Naive thymus-derived CD8-positive, alpha-beta T cell (primary cell): ENCODE measurements around the gene CEACAM1. TPM values are rescaled to one million over a fixed set of nuclear protein-coding genes. Genes with fewer than 3 reads are reported as not detected.
"Not testable (repeated sequence)": the region's sequence is repeated elsewhere in the genome, so short reads cannot be mapped to it uniquely, and the experiment has no call there.

ENCODE experiments used
- ATAC-seq, 2 donors: fragments of 150-1000 bp; cut with Tn5 transposase in 1 of 2; sonication (Bioruptor Pico), chemical (Tn5 transposase) in 1 of 2; 1 replicate in 1 of 2; 2 replicates in 1 of 2; pipeline ENCODE4 v1.10.0; 2021; ENCODE audit warnings: mild to moderate bottlenecking in 2 of 2, moderate library complexity in 2 of 2
- POLR2A ChIA-PET: fragments of 350-600 bp; sonication (Branson Sonifier 250); formaldehyde crosslinking; loops from one replicate; lab custom pipeline; 2021; ENCODE audit warnings: antibody characterized with exemption; lab: Charles Lee
- DNase-seq, 10 donors: peaks; one replicate each; pipeline versions ENCODE4 v3.0.0 to v3.0.0-alpha.2; 2020 to 2022
- H3K27ac Mint-ChIP-seq, 10 donors: one replicate each; pipeline ENCODE4 v1.8.0; 2020 to 2022; ENCODE audit warnings: mild to moderate bottlenecking in 10 of 10, mixed read lengths in 10 of 10, moderate library complexity in 4 of 10, inconsistent platforms in 1 of 10
- H3K27me3 Mint-ChIP-seq, 5 donors: one replicate each; pipeline ENCODE4 v1.8.0; 2021 to 2022; ENCODE audit warnings: mixed read lengths in 5 of 5
- H3K36me3 Mint-ChIP-seq, 3 donors: one replicate each; pipeline ENCODE4 v1.8.0; 2020 to 2022; ENCODE audit warnings: mixed read lengths in 3 of 3, mild to moderate bottlenecking in 2 of 3, inconsistent platforms in 1 of 3
- H3K4me1 Mint-ChIP-seq, 4 donors: one replicate each; pipeline ENCODE4 v1.8.0; 2021 to 2022; ENCODE audit warnings: mixed read lengths in 4 of 4
- H3K4me3 Mint-ChIP-seq, 10 donors: one replicate each; pipeline ENCODE4 v1.8.0; 2020 to 2022; ENCODE audit warnings: mild to moderate bottlenecking in 10 of 10, mixed read lengths in 10 of 10, moderate library complexity in 6 of 10, inconsistent platforms in 1 of 10
- H3K9me3 Mint-ChIP-seq, 9 donors: one replicate each; pipeline ENCODE4 v1.8.0; 2020 to 2022; ENCODE audit warnings: mixed read lengths in 9 of 9, mild to moderate bottlenecking in 3 of 9, inconsistent platforms in 1 of 9, moderate library complexity in 1 of 9
- polyA plus RNA-seq, 3 donors: library from polyadenylated mRNA; unstranded; fragments of 300-500 nt; fragmentation: Illumina TruSeq; gene quantifications; one replicate each; pipeline ENCODE4 v1.2.3, GENCODE V29; 2021
- total RNA-seq, 8 experiments: library from RNA in 2 of 8; stranded (reverse) in 2 of 8; gene quantifications; one replicate each; pipeline ENCODE4 v1.2.3 and lab custom pipeline; 2021 to 2026

Gene CEACAM1
- total and polyA plus RNA-seq, 5 experiments from 2014 or later: 1.3 to 2.2 (median 1.4) TPM

DNA sequence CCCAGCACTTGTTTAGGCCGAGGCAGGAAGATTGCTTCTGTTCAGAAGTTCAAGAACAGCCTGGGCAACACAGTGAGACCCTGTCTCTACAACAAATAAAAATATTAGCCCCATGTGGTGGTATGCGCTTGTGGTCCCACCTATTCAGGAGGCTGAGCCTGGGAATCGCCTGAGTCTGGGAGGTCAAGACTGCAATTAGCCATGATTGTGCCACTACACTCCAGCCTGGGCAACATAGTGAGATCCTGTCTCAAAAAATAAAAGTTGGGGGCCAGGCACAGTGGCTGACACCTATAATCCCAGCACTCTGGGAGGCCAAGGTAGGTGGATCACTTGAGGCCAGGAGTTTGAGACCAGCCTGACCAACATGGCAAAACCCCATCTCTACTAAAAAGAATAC lies 27.0 kb downstream of the CEACAM1 start:
- POLR2A ChIA-PET, H3K27me3 Mint-ChIP-seq, H3K36me3 Mint-ChIP-seq, ATAC-seq, DNase-seq, H3K9me3 Mint-ChIP-seq, H3K27ac Mint-ChIP-seq, H3K4me3 Mint-ChIP-seq: not testable (repeated sequence)
- H3K4me1 Mint-ChIP-seq: peaks cover 0 to 23% (median 0%) of the 10 kb centered on the region in 4 donors

DNA sequence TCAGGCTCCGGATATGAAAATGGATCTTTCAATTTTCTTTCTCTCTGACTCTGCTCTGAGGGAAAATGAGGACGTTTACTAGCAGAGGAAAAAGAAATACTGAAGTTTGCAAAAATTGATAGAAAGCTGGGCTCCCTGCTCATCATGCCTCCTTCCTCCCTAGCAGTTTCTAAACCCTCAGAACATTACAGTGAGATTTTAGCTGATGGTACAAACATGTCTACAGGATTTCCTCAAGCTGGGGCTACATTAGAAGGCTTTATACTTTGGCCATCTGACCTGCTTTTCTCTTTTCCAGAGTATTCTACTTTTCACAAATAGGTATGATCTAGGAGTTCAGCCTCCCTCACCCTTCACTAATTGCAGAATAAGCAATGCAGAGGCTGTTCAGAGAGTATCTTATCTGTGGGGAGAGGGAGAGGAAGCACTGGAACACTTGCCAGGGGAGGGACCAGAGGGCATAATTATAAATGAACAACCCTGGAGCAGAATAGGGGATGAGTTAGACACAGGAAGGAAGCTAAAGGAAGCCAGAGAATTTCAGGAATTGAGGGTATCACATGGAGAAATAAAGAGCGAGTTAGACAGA lies 30.0 kb downstream of the CEACAM1 start:
- no peak overlapping the region for H3K4me3 Mint-ChIP-seq
- ATAC-seq (no peak), DNase-seq (no peak)
- peaks cover 0 to 25% (median 0%) of the 10 kb centered on the region in 4 donors for H3K4me1 Mint-ChIP-seq
- H3K9me3 Mint-ChIP-seq: no peaks in the 10 kb centered on the region
- H3K27ac Mint-ChIP-seq: peak overlapping the region in 2 of 10 donors; percentile 4 to 6
- POLR2A ChIA-PET: interaction anchor here (0.6 kb wide), 1 partner anchor 1236 kb away, joined by 8 read pairs; no protein-coding TSS in a partner anchor
- H3K27me3 Mint-ChIP-seq: no peaks in the 10 kb centered on the region
- H3K36me3 Mint-ChIP-seq: no peaks in the 10 kb centered on the region

DNA sequence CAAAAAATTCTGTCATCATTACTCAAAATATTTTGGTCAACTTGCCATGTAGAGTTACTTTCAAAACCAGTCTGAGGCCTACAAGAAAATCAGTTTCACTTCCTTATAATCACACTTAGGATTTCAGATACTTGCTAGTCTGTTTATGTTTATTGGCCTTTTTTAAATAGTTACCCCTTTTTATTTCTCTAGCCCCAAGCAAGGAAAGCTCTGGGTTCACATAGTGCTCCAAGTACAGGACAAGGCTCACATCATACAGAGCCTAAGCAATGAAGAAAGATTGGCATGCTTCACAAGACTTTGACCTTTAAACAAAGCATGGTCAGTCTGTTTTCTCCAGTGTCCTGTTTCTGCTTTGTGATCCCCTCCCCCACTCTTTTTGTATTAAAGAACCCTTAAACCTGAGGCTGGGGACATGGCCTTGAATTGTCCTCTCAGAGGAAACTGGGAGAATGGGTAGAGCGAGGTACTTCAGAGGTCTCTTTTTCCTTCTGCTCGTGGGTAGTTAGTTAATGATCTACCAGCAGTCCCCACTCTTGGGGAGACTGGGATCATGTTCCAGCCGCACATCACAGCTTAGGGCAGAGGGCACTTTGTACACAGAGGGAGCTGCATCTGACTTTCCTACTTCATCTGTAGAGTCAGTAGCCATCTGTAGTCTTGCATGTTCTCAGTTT lies 30.7 kb downstream of the CEACAM1 start:
- H3K9me3 Mint-ChIP-seq: no peaks in the 10 kb centered on the region
- no peak for DNase-seq

DNA sequence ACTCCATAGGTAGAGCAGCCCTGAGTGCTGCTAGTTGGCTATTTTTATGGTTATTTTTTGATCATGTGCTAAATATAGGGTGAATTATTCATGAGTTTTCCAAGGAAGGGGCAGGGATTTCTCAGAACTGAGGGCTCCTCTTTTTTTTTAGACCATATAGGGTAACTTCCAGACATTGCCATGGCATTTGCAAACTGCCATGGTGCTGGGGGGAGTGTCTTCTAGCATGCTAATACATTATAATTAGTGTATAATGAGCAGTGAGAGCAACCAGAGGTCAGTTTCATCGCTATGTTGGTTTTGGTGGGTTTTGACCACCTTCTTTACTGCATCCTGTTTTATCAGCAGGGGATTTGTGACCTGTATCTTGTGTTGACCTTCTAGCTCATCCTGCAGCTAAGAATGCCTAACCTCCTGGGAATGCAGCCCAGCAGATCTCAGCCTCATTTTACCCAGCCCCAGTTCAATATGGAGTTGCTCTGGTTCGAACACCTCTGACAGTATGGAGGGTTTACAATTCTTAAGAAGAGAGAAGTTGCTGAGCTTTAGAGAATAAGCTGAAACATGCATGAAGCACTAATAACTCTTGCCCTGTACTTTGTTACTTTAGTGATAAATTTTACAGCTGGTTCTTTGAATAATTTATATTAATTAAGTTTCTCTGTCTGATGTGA lies 31.7 kb downstream of the CEACAM1 start:
- POLR2A ChIA-PET: no interaction called here
- H3K27ac Mint-ChIP-seq: no peak overlapping the region
- no peaks in the 10 kb centered on the region for H3K9me3 Mint-ChIP-seq
- DNase-seq (no peak), ATAC-seq (no peak)
- H3K27me3 Mint-ChIP-seq: no peaks in the 10 kb centered on the region
- H3K4me1 Mint-ChIP-seq: peaks cover 0 to 22% (median 0%) of the 10 kb centered on the region in 4 donors
- no peak overlapping the region for H3K4me3 Mint-ChIP-seq
- no peaks in the 10 kb centered on the region for H3K36me3 Mint-ChIP-seq

More for the DNA sequence above, 30.7 kb downstream of the CEACAM1 start:
- H3K36me3 Mint-ChIP-seq: no peaks in the 10 kb centered on the region
- H3K4me1 Mint-ChIP-seq: peaks cover 0 to 25% (median 0%) of the 10 kb centered on the region in 4 donors
- H3K27ac Mint-ChIP-seq: peak overlapping the region in 2 of 10 donors; percentile 6 to 7
- H3K27me3 Mint-ChIP-seq: no peaks in the 10 kb centered on the region
- ATAC-seq: no peak
- no peak overlapping the region for H3K4me3 Mint-ChIP-seq
- POLR2A ChIA-PET: no interaction called here

DNA sequence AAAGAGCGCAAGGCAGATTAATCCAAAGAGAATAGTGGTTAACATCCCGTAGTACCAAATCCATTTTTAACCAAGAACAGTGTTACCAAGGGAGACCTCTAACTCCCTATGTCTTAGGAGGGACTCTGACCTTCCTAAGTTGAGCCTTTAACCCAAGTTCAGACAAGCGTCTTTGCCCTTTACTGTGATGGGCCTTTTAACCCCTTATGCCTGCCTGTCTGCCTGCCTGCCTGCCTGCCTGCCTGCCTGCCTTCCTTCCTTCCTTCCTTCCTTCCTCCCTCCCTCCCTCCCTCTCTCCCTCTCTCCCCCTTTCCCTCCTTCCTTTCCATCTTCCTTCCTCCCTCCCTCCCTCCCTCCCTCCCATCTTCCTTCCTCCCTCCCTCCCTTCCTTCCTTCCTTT lies 32.6 kb downstream of the CEACAM1 start:
- Mint-ChIP-seq H3K4me3 (no peak overlapping the region), H3K27ac (no peak overlapping the region), H3K4me1 (peaks cover 0 to 22% (median 0%) of the 10 kb centered on the region in 4 donors), H3K9me3 (no peaks in the 10 kb centered on the region), H3K36me3 (no peaks in the 10 kb centered on the region), H3K27me3 (no peaks in the 10 kb centered on the region)
- ATAC-seq (no peak), DNase-seq (no peak)
- POLR2A ChIA-PET: no interaction called here

DNA sequence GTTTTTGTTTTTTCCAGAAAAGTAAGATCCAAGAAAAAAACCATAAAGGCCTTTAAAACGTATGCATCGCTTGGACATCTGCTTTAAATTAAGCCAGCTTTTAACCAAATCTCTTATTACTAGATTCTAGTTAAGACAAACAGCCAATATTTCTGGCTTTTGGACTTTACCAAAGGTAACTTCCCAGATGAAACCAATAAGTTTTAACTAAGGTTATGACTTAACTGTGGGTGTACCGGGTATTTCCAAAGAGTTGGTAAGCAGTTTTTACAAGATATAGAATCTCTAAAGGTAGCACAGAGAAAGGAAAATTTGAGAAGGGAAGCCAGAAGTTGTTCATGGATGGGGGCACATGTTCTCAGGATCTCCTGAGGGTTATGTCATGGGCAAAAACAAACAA lies 34.0 kb downstream of the CEACAM1 start:
- Mint-ChIP-seq H3K27me3 (no peaks in the 10 kb centered on the region), H3K9me3 (no peaks in the 10 kb centered on the region), H3K36me3 (no peaks in the 10 kb centered on the region), H3K4me3 (no peak overlapping the region), H3K27ac (no peak overlapping the region), H3K4me1 (peaks cover 0 to 22% (median 0%) of the 10 kb centered on the region in 4 donors)
- POLR2A ChIA-PET: no interaction called here
- ATAC-seq (no peak), DNase-seq (no peak)

DNA sequence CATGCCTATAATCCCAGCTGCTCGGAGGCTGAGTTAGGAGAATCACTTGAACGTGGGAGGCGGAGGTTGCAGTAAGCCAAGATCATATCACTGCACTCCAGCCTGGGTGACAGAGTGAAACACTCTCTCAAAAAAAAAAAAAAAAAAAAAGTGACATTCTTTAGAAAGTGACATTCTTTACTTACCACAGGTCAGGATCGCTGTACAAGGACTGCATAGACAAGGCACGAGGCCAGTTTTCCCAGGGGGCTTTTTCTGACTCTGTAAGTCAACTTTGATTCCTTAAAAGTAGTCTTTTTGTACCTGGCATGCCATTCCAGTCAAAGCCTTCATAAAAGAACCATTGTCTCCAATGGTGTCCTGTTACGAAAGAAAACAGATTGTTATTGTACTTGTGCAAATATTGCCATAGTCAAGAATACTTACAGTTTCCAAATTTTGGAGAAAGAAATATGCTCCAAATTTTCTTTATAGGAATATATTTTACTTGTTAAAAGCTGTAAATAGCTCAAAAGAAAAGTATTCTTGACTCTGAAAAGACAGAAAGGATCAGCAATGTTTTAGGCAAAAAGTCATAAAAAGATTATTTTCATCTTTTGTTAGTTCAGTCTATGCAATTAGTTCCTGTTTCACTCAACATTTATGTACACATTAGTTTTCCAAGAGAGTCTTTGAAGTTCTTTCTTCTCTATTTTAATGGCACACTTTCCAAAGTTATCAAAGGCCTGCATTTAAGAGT lies 39.3 kb downstream of the CEACAM1 start:
- Mint-ChIP-seq H3K4me1 (no peaks in the 10 kb centered on the region), H3K27ac (no peak overlapping the region), H3K36me3 (no peaks in the 10 kb centered on the region), H3K4me3 (no peak overlapping the region), H3K27me3 (no peaks in the 10 kb centered on the region), H3K9me3 (no peaks in the 10 kb centered on the region)
- DNase-seq (no peak), ATAC-seq (no peak)
- POLR2A ChIA-PET: no interaction called here

DNA sequence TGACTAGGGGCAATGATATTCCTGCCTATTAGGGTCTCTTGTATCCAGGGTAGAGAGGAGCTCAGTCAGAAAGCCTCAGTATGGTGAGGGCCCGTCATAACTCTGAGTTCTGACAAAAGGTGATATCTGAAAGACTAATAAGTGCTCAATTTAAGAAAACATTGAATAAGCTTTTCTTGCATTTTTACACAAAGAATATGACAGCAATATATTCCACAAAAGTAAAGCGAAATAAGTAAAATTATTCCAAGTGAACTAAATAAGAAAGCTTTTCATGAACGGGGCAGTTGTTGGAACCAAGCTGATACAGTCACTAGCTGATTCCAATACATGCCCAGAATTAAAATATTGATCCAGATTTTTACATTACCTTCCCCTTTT lies 40.5 kb downstream of the CEACAM1 start:
- POLR2A ChIA-PET: no interaction called here
- no peaks in the 10 kb centered on the region for H3K27me3 Mint-ChIP-seq
- H3K36me3 Mint-ChIP-seq: no peaks in the 10 kb centered on the region
- no peaks in the 10 kb centered on the region for H3K9me3 Mint-ChIP-seq
- no peak for ATAC-seq
- peaks cover 0 to 2% (median 0%) of the 10 kb centered on the region in 4 donors for H3K4me1 Mint-ChIP-seq
- no peak overlapping the region for H3K27ac Mint-ChIP-seq
- H3K4me3 Mint-ChIP-seq: no peak overlapping the region
- no peak for DNase-seq

DNA sequence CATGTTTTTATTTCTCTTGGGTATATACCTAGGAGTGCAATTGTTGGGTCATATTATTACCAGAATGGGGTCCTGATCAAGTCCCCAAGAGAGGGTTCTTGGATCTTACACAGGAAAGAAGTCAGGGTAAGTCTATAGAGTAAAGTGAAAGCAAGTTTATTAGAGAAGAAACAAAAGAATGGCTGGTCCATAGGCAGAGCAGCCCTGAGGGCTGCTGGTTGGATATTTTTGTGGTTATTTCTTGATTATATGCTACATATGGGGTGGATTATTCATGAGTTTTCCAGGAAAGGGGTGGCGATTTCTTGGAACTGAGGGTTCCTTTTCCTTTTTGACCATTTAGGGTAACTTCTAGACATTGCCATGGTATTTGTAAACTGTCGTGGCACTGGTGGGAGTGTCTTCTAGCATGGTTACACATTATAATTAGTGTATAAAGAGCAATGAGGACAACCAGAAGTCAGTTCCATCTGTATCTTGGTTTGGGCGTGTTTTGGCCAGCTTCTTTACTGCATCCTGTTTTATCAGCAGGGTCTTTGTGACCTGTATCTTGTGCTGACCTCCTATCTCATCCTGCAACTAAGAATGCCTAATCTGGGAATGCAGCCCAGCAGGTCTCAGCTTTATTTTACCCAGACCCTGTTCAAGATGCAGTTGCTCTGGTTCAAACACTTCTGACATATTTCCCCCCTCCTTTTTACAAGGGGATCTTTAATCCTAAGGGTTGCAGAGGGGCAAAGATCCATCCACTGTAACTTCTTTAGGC lies 41.1 kb downstream of the CEACAM1 start:
- Mint-ChIP-seq H3K27ac (peak overlapping the region in 1 of 10 donors; percentile 37), H3K36me3 (no peaks in the 10 kb centered on the region), H3K9me3 (no peaks in the 10 kb centered on the region), H3K27me3 (no peaks in the 10 kb centered on the region), H3K4me1 (peaks cover 0 to 2% (median 0%) of the 10 kb centered on the region in 4 donors), H3K4me3 (no peak overlapping the region)
- POLR2A ChIA-PET: no interaction called here
- DNase-seq (no peak), ATAC-seq (no peak)

DNA sequence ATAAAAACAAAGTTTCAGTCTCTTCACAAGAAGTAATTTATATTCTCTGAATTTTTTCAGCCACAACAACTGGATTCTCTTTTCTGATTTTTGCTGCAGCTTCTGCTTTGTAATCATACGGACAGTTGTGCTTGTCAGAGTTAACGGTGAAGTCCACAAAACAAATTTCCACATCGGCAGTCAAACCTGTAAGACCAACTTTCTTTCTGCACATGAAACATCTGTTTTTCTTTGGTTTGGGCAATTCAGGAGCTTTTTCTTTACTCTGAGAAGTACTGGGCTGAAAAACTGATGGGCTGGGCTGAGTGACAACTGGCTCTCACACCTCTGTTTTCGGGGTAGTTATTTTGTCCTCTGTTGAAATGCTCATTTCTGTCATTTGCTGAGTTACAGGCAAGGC lies 43.2 kb downstream of the CEACAM1 start:
- not testable (repeated sequence) for H3K27me3 Mint-ChIP-seq

DNA sequence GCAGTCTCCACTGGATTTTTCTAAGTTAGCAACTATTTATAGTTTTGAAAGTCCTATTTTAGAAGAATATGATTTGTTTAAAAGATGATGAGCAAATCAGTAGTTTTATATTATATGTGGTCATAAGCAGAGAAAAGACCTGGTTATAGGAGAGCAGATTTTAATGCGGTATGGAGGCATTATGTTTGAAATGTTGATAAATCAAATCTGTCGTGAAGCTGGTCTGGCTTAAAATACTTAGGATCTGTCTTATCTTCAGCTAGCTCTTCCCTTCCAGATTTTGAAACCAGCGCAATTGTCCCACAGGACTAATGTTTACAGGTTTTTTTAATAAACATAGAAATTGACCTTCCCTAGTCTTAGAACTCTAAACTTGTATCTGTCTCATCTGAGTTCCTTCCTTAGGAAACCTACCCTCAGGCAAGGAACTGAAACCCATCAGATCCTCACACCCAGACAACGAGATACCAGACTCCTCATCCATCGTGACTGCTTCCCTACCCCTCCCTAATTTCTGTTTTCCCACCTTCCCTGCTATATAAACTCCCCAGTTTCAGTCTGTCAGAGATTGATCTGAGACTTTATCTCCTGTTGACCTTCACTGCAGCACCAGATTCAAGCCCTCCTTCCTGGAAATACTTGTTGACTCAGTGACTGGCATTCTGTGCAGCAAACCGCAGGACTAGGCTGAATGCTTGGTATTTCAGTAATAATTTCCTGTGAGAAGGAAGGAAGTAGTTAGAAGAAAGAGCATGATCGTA lies 47.8 kb downstream of the CEACAM1 start:
- ATAC-seq (no peak), DNase-seq (peak in 1 of 10 donors; percentile 3)
- peak overlapping the region; percentile 8 to 69 (median 50) for H3K4me3 Mint-ChIP-seq
- no peaks in the 10 kb centered on the region for H3K9me3 Mint-ChIP-seq
- peaks cover 10 to 18% (median 13%) of the 10 kb centered on the region in 4 donors for H3K4me1 Mint-ChIP-seq
- H3K36me3 Mint-ChIP-seq: no peaks in the 10 kb centered on the region
- POLR2A ChIA-PET: no interaction called here
- H3K27ac Mint-ChIP-seq: peak overlapping the region in 9 of 10 donors; percentile 20 to 81 (median 53)
- no peaks in the 10 kb centered on the region for H3K27me3 Mint-ChIP-seq

More for the DNA sequence above, 43.2 kb downstream of the CEACAM1 start:
- ATAC-seq, DNase-seq, H3K9me3 Mint-ChIP-seq, H3K36me3 Mint-ChIP-seq, H3K4me3 Mint-ChIP-seq, POLR2A ChIA-PET, H3K27ac Mint-ChIP-seq: not testable (repeated sequence)
- H3K4me1 Mint-ChIP-seq: peaks cover 10 to 18% (median 13%) of the 10 kb centered on the region in 4 donors

DNA sequence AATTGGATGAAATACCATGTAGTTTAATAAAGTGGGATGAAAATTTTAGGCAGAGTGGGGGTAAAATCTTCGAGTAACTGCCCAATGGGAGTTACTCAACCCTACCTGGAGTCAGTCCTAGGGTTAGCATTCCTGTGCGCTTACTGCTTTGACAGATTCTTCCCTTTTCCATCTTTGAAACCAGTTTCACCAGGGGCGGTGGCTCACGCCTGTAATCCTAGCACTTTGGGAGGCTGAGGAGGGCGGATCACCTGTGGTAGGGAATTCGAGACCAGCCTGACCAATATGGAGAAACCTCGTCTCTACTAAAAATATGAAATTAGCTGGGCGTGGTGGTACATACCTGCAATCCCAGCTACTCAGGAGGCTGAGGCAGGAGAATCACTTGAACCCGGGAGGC lies 48.5 kb downstream of the CEACAM1 start:
- Mint-ChIP-seq H3K27ac (no peak overlapping the region), H3K27me3 (no peaks in the 10 kb centered on the region), H3K9me3 (no peaks in the 10 kb centered on the region), H3K36me3 (no peaks in the 10 kb centered on the region), H3K4me3 (no peak overlapping the region), H3K4me1 (peaks cover 10 to 18% (median 13%) of the 10 kb centered on the region in 4 donors)
- no peak for ATAC-seq
- DNase-seq: no peak
- POLR2A ChIA-PET: no interaction called here
